IMR-90 (cell line): ENCODE results near the gene PRODH. TPM values are rescaled to one million over a fixed set of nuclear protein-coding genes. Genes with fewer than 3 reads are reported as not detected.

ENCODE experiments used
- ATAC-seq: fragments of 200-7000 bp; cut with Tn5 transposase; 2 replicates; pipeline ENCODE4 v1.9.1; 2020; ENCODE audit warnings: low read depth, mild to moderate bottlenecking, moderate library complexity
- BruUV-seq: library from RNA; stranded (reverse); fragments of 400-500 nt; replicated peaks from 2 replicates; lab custom pipeline; 2021; lab: Mats Ljungman, UMichigan
- CTCF ChIA-PET: fragments of 300-600 bp; formaldehyde crosslinking; extraction: SDS; loops from one replicate; lab custom pipeline; 2021; ENCODE audit warnings: antibody characterized with exemption; lab: Yijun Ruan, JAX
- POLR2A ChIA-PET: fragments of 300-600 bp; sonication (Branson Sonifier 250); formaldehyde crosslinking; loops from one replicate; lab custom pipeline; 2022; ENCODE audit warnings: antibody characterized with exemption; ENCODE audit not compliant: unreplicated experiment; lab: Charles Lee
- DNase-seq: peaks from one replicate; pipeline ENCODE4 v3.0.0; 2013
- H2AFZ ChIP-seq: replicated peaks from 2 replicates; pipeline ENCODE3; 2013; ENCODE audit warnings: low read length, mild to moderate bottlenecking; ENCODE audit not compliant: poor library complexity
- H2AK5ac ChIP-seq: 2 replicates; pipeline ENCODE4 v1.6.1; 2013; ENCODE audit warnings: low read depth, low read length, inconsistent platforms
- H2AK9ac ChIP-seq: replicated peaks from 2 replicates; pipeline ENCODE3; 2013; ENCODE audit warnings: mild to moderate bottlenecking, low read depth, low read length, moderate library complexity; ENCODE audit not compliant: poor library complexity
- H2BK120ac ChIP-seq: 2 replicates; pipeline ENCODE4 v1.6.1; 2013; ENCODE audit warnings: low read depth, low read length, inconsistent platforms
- H2BK15ac ChIP-seq: 3 replicates; pipeline ENCODE4 v1.6.1; 2013; ENCODE audit warnings: low read depth, low read length, inconsistent platforms
- H2BK20ac ChIP-seq: 2 replicates; pipeline ENCODE4 v1.6.1; 2013; ENCODE audit warnings: low read depth, mild to moderate bottlenecking, inconsistent platforms, low read length, moderate library complexity
- H2BK5ac ChIP-seq: 2 replicates; pipeline ENCODE4 v1.6.1; 2013; ENCODE audit warnings: mild to moderate bottlenecking, low read depth, low read length, inconsistent platforms; ENCODE audit not compliant: poor library complexity, severe bottlenecking
- H3K14ac ChIP-seq: replicated peaks from 2 replicates; pipeline ENCODE4 v1.6.1; 2013; ENCODE audit warnings: low read depth, low read length, inconsistent platforms
- H3K18ac ChIP-seq: 2 replicates; pipeline ENCODE4 v1.6.1; 2013; ENCODE audit warnings: low read depth, low read length, control low read depth
- H3K23ac ChIP-seq: 2 replicates; pipeline ENCODE4 v1.6.1; 2013; ENCODE audit warnings: low read depth, low read length, inconsistent platforms
- H3K27ac ChIP-seq: 2 replicates; pipeline ENCODE4 v1.5.1; 2013; ENCODE audit warnings: mild to moderate bottlenecking, control low read depth, low read length; ENCODE audit not compliant: insufficient read depth
- H3K27me3 ChIP-seq: 2 replicates; pipeline ENCODE4 v1.6.1; 2013; ENCODE audit warnings: low read length; ENCODE audit not compliant: control insufficient read depth, insufficient read depth
- H3K36me3 ChIP-seq: 2 replicates; pipeline ENCODE4 v1.6.1; 2013; ENCODE audit warnings: low read length, mixed read lengths; ENCODE audit not compliant: control insufficient read depth, insufficient read depth
- H3K4ac ChIP-seq: 2 replicates; pipeline ENCODE4 v1.6.1; 2013; ENCODE audit warnings: low read depth, low read length, inconsistent platforms
- H3K4me1 ChIP-seq: 2 replicates; pipeline ENCODE4 v1.6.1; 2013; ENCODE audit warnings: low read length, mixed read lengths; ENCODE audit not compliant: control insufficient read depth, insufficient read depth
- H3K4me2 ChIP-seq: 2 replicates; pipeline ENCODE4 v1.6.1; 2013; ENCODE audit warnings: low read depth, mild to moderate bottlenecking, control low read depth, low read length, moderate library complexity
- H3K4me3 ChIP-seq: 2 replicates; pipeline ENCODE4 v1.5.1; 2013; ENCODE audit warnings: low read depth, mild to moderate bottlenecking, control low read depth, low read length, moderate library complexity; ENCODE audit not compliant: insufficient read depth
- H3K56ac ChIP-seq: 2 replicates; pipeline ENCODE4 v1.6.1; 2013; ENCODE audit warnings: low read length, inconsistent platforms; ENCODE audit not compliant: insufficient read depth; ENCODE audit errors: extremely low read depth
- H3K79me1 ChIP-seq, 2 experiments: 2 replicates each; pipeline ENCODE4 v1.6.1; 2013; ENCODE audit warnings: low read length in 2 of 2, inconsistent platforms in 1 of 2, low read depth in 1 of 2
- H3K9ac ChIP-seq: 2 replicates; pipeline ENCODE4 v1.6.1; 2013; ENCODE audit warnings: low read depth, low read length, control low read depth
- H3K9me1 ChIP-seq: 2 replicates; pipeline ENCODE4 v1.6.1; 2013; ENCODE audit warnings: low read length, inconsistent platforms; ENCODE audit not compliant: insufficient read depth
- H3K9me3 ChIP-seq: 2 replicates; pipeline ENCODE4 v1.6.1; 2013; ENCODE audit warnings: low read length; ENCODE audit not compliant: control insufficient read depth, insufficient read depth
- H4K20me1 ChIP-seq: 2 replicates; pipeline ENCODE4 v1.6.1; 2013; ENCODE audit warnings: low read length, inconsistent platforms; ENCODE audit not compliant: insufficient read depth
- H4K5ac ChIP-seq: 2 replicates; pipeline ENCODE4 v1.6.1; 2013; ENCODE audit warnings: mild to moderate bottlenecking, low read depth, low read length, control low read depth
- H4K8ac ChIP-seq, 2 experiments: 2 replicates each; pipeline ENCODE4 v1.6.1; 2013; ENCODE audit warnings: low read depth in 2 of 2, low read length in 2 of 2, control low read depth in 1 of 2, inconsistent platforms in 1 of 2
- H4K91ac ChIP-seq: 2 replicates; pipeline ENCODE4 v1.6.1; 2013; ENCODE audit warnings: low read depth, low read length, inconsistent platforms; ENCODE audit not compliant: insufficient read depth
- CEBPB ChIP-seq: IDR thresholded peaks from 2 replicates; pipeline ENCODE4 v1.6.1; 2012; ENCODE audit warnings: low read depth, low read length, improper control_type of control experiment
- CHD1 ChIP-seq: IDR thresholded peaks from 2 replicates; pipeline ENCODE4 v1.6.1; 2012; ENCODE audit warnings: low read depth, low read length, improper control_type of control experiment
- CTCF ChIP-seq: conservative IDR thresholded peaks from 2 replicates; pipeline ENCODE4 v1.5.1; 2012; ENCODE audit warnings: mild to moderate bottlenecking, low read depth, low read length, improper control_type of control experiment
- ELK1 ChIP-seq: fragments of 150-350 bp; IDR thresholded peaks from 2 replicates; pipeline ENCODE4 v1.6.1; 2016; ENCODE audit warnings: low read depth, mild to moderate bottlenecking, low read length, moderate library complexity, borderline replicate concordance
- MAFK ChIP-seq: IDR thresholded peaks from 2 replicates; pipeline ENCODE4 v1.6.1; 2012; ENCODE audit warnings: low read depth, low read length, improper control_type of control experiment
- MAZ ChIP-seq: IDR thresholded peaks from 2 replicates; pipeline ENCODE4 v1.6.1; 2012; ENCODE audit warnings: low read depth, mild to moderate bottlenecking, low read length, improper control_type of control experiment, moderate library complexity, borderline replicate concordance
- MXI1 ChIP-seq: IDR thresholded peaks from 2 replicates; pipeline ENCODE4 v1.6.1; 2012; ENCODE audit warnings: low read depth, mild to moderate bottlenecking, low read length, moderate library complexity, borderline replicate concordance
- NFE2L2 ChIP-seq: fragments of 150-350 bp; IDR thresholded peaks from 2 replicates; pipeline ENCODE4 v1.6.1; 2016; ENCODE audit warnings: low read depth, mild to moderate bottlenecking, low read length
- POLR2A ChIP-seq: IDR thresholded peaks from 2 replicates; pipeline ENCODE4 v1.6.1; 2012; ENCODE audit warnings: mild to moderate bottlenecking, low read depth, low read length
- RAD21 ChIP-seq: IDR thresholded peaks from 2 replicates; pipeline ENCODE4 v1.6.1; 2012; ENCODE audit warnings: low read length, improper control_type of control experiment
- RCOR1 ChIP-seq: IDR thresholded peaks from 2 replicates; pipeline ENCODE4 v1.6.1; 2012; ENCODE audit warnings: mild to moderate bottlenecking, low read length, improper control_type of control experiment; ENCODE audit not compliant: insufficient replicate concordance
- RFX5 ChIP-seq: IDR thresholded peaks from 2 replicates; pipeline ENCODE4 v1.8.0; 2012; ENCODE audit warnings: low read depth, mild to moderate bottlenecking, low read length, moderate library complexity
- SMC3 ChIP-seq: fragments of 150-350 bp; IDR thresholded peaks from 2 replicates; pipeline ENCODE4 v1.6.1; 2016; ENCODE audit warnings: low read depth, mild to moderate bottlenecking, antibody characterized with exemption, low read length, moderate library complexity
- USF2 ChIP-seq: fragments of 150-350 bp; IDR thresholded peaks from 2 replicates; pipeline ENCODE4 v1.6.1; 2017; ENCODE audit warnings: mild to moderate bottlenecking, antibody characterized with exemption, low read length, low read depth
- WGBS, 2 experiments: methylation state at CpG; one replicate each; pipeline versions ENCODE4 v1.1.5 to v1.1.7; 2013; ENCODE audit warnings: missing lambda C conversion rate in 2 of 2; ENCODE audit not compliant: insufficient read length in 1 of 2; ENCODE audit errors: extremely low coverage in 2 of 2; 5-methylcytosine and 5-hydroxymethylcytosine counted together
- dilution Hi-C: fragments of 300-500 bp; cut with HindIII; formaldehyde crosslinking; loops from one replicate; pipeline ENCODE4 v1.14.3; 2018; ENCODE audit warnings: low sequenced_read_pairs; ENCODE audit not compliant: unreplicated experiment
- in situ Hi-C: fragments of 300-500 bp; cut with MboI; formaldehyde crosslinking; loops from 3 replicates; pipeline ENCODE4 v1.14.3; 2019; ENCODE audit warnings: low sequenced_read_pairs, inconsistent platforms, mixed read lengths
- intact Hi-C: fragments of 100-400 bp; cut with micrococcal nuclease; formaldehyde crosslinking; loops from 2 replicates; pipeline ENCODE4 v1.10.0; 2022
- polyA plus RNA-seq, 3 experiments: library from polyadenylated mRNA; depleted of rRNA; stranded (reverse); fragments of >200 nt; gene quantifications; 2 replicates each; pipeline ENCODE4 v1.2.3, GENCODE V29; 2012; ENCODE audit warnings: low replicate concordance in 1 of 3
- total RNA-seq: library from RNA; depleted of rRNA; stranded (reverse); fragments of >200 nt; gene quantifications from 2 replicates; pipeline ENCODE4 v1.2.3, GENCODE V29; 2012

The PRODH gene
- total and polyA plus RNA-seq, 2 of the 4 experiments (the other 2 are of a cell fraction) = 0.02 TPM; not detected in 1

GRCh38 chr22:18888115-18888514 is 48.0 kb downstream of the PRODH start:
- H3K4ac ChIP-seq = no peak overlapping the region
- intact Hi-C loops (no loop called here), in situ Hi-C loops (no loop called here), dilution Hi-C loops (no loop called here)
- H3K9ac ChIP-seq = no peak overlapping the region
- H3K4me2 ChIP-seq = no peak overlapping the region
- H2AK5ac ChIP-seq = no peak overlapping the region
- H3K36me3 ChIP-seq = no peaks in the 10 kb centered on the region
- no peak overlapping the region for H2BK15ac ChIP-seq
- WGBS, 2 experiments = no CpG with 5 or more reads among the region's 8 CpGs
- no peak overlapping the region for H2AFZ ChIP-seq
- no peak overlapping the region for H3K56ac ChIP-seq
- H2BK120ac ChIP-seq = no peak overlapping the region
- ATAC-seq (no peak), DNase-seq (no peak)
- no peaks in the 10 kb centered on the region for H3K9me3 ChIP-seq
- no peak overlapping the region for H3K23ac ChIP-seq
- no peaks in the 10 kb centered on the region for H3K27me3 ChIP-seq
- no peak overlapping the region for H4K5ac ChIP-seq
- ChIA-PET POLR2A (no interaction called here), CTCF (no interaction called here)
- no peaks in the 10 kb centered on the region for H4K20me1 ChIP-seq
- H4K8ac ChIP-seq = no peak overlapping the region
- H2BK20ac ChIP-seq = no peak overlapping the region
- H3K27ac ChIP-seq = no peak overlapping the region
- H3K4me3 ChIP-seq = no peak overlapping the region
- H3K9me1 ChIP-seq = no peaks in the 10 kb centered on the region
- H3K14ac ChIP-seq = no peak overlapping the region
- no peak overlapping the region for H2BK5ac ChIP-seq
- H3K79me1 ChIP-seq = no peaks in the 10 kb centered on the region
- BruUV-seq = no TSS peak
- H3K4me1 ChIP-seq = no peaks in the 10 kb centered on the region
- H4K91ac ChIP-seq = no peak overlapping the region
- no peak overlapping the region for H2AK9ac ChIP-seq
- TF ChIP-seq RFX5 = no peak
- TF ChIP-seq MAFK = no peak
- TF ChIP-seq CTCF = no peak
- no peak for TF ChIP-seq RAD21
- no peak for TF ChIP-seq POLR2A
- no peak for TF ChIP-seq USF2
- no peak for TF ChIP-seq SMC3
- no peak for TF ChIP-seq CHD1
- TF ChIP-seq CEBPB = no peak
- TF ChIP-seq MAZ = no peak
- TF ChIP-seq NFE2L2 = no peak
- no peak for TF ChIP-seq RCOR1
- TF ChIP-seq ELK1 = no peak
- no peak for TF ChIP-seq MXI1
- H3K18ac ChIP-seq = no peak overlapping the region
